GM12865 (cell line): ENCODE measurements around the gene UNC13C.

Source experiments
- DNase-seq: peaks from one replicate; pipeline ENCODE4 v3.0.0; 2010; ENCODE audit warnings: low read depth
- H3K4me3 ChIP-seq: 2 replicates; pipeline ENCODE4 v1.5.1; 2011; ENCODE audit warnings: mild to moderate bottlenecking, low read depth, low read length, control low read depth
- TF ChIP-seq, protein P1 (sequence below): IDR thresholded peaks from 2 replicates; pipeline ENCODE4 v1.5.1; 2011; ENCODE audit warnings: low read length, control low read depth, low read depth, inconsistent platforms; ENCODE audit not compliant: insufficient read depth; ENCODE audit errors: missing control alignments

UNC13C gene

DNA sequence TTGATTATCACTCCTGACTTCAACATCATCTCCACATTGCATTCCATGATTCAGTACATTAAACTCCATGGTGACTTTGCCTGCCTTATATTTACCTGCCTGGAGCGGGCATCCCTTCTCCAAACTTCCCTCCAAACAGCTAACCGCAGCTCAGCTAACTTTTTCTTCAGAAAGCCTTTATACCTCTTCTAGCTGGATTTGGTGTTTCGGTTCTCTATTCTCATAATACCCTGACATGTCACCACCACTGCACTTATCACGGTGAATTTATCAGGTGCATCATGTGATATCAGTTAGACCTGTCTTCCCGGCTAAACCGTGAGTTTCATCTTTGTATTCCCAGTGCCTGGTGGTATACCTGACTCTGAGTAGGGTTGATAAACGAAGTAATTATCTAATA is 367.6 kb downstream of the UNC13C start:
- TF ChIP-seq, protein P1, sequence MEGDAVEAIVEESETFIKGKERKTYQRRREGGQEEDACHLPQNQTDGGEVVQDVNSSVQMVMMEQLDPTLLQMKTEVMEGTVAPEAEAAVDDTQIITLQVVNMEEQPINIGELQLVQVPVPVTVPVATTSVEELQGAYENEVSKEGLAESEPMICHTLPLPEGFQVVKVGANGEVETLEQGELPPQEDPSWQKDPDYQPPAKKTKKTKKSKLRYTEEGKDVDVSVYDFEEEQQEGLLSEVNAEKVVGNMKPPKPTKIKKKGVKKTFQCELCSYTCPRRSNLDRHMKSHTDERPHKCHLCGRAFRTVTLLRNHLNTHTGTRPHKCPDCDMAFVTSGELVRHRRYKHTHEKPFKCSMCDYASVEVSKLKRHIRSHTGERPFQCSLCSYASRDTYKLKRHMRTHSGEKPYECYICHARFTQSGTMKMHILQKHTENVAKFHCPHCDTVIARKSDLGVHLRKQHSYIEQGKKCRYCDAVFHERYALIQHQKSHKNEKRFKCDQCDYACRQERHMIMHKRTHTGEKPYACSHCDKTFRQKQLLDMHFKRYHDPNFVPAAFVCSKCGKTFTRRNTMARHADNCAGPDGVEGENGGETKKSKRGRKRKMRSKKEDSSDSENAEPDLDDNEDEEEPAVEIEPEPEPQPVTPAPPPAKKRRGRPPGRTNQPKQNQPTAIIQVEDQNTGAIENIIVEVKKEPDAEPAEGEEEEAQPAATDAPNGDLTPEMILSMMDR, result no peak
- H3K4me3 ChIP-seq, result no peak overlapping the region
- no peak for DNase-seq

GRCh38 chr15:54347082-54347827 is 369.0 kb downstream of the UNC13C start:
- peak; percentile 62 for DNase-seq
- no peak overlapping the region for H3K4me3 ChIP-seq
- TF ChIP-seq, protein P1, result no peak

GRCh38 chr15:54353726-54354125 is 375.5 kb downstream of the UNC13C start:
- TF ChIP-seq, protein P1, result no peak
- no peak for DNase-seq
- H3K4me3 ChIP-seq, result no peak overlapping the region

GRCh38 chr15:54354341-54354740 is 376.1 kb downstream of the UNC13C start:
- no peak overlapping the region for H3K4me3 ChIP-seq
- DNase-seq, result no peak
- TF ChIP-seq, protein P1, result no peak

DNA sequence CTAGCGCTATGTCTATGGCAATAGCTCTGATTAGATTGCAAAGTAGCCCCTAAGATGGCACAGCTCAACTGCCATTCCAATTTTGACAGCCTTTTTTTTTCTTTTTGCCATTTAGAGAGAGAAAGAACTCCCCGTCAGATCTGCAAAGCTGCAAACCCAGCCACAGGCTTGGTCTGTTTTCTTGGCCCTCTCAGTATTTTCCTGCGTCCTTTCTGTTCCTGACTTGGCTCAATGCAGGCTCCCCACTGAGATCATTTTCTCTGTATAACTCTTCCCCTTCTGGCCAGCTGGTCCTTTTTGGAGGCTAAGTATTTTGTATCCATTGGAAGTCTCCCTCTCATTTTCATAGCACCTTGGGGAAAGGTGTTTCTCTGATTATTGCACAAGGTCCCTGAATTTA is 386.7 kb downstream of the UNC13C start:
- H3K4me3 ChIP-seq, result no peak overlapping the region
- DNase-seq, result no peak
- TF ChIP-seq, protein P1, result no peak

GRCh38 chr15:54373332-54373731 is 395.1 kb downstream of the UNC13C start:
- H3K4me3 ChIP-seq, result no peak overlapping the region
- TF ChIP-seq, protein P1, result no peak

More at GRCh38 chr15:54373332-54373731, 395.1 kb downstream of the UNC13C start:
- no peak for DNase-seq
